ENCODE measurements around the gene KATNB1. TPM values are rescaled to one million over a fixed set of nuclear protein-coding genes. Genes with fewer than 3 reads are reported as not detected.

The KATNB1 gene
- total RNA-seq, 1 experiment from 2014 or later, result 8.1 TPM

DNA sequence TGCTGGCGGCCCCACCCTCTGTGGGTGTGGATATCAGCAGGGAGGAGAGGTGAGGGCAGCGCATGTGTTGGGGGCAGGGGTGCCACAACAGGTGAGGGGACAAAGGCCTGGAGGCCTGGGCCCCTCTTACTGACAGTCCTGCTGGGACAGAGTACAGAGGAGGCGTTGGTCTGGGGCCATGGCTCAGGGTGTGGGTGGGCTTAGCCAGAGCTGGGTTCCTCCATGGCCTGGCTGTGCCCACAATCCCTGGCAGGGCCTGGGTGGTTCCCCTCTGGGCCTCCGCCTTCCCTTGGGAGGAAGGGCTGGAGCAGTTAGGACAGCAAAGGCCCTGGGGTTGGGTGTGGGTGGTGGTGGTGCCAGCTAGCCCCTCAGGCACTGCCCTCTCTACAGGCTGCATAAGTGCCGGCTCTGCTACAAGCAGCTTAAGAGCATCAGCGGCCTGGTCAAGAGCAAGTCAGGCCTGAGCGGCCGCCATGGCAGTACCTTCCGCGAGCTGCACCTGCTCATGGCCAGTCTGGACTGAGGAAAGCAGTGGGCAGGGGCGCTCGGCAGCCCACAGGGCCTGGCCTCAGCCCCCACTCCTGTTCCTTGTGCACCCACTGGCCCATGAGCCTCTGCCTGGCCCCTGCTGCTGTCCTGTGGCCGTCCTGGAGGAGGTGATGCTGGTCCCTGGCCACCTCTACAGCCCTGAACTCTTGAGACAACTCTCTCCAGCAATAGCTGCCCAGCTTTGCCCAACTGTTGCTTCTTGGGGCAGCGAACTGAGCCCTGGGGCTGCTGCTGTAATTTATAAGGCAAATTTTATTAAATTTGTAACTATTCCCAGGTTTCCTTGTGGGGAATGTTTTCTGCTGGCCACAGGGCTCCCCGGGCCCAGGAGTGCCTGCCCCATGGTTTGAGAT lies 21.1 kb downstream of the KATNB1 start:
- ATAC-seq, result 0 out of 2 replicates have a peak, but pooled peaks have one; percentile 4
- Histone ChIP-seq H3K27ac (ENCODE audit: low read length) (no peak overlapping the region), H3K36me3 (ENCODE audit: control insufficient read depth, insufficient read depth, low read length) (no peaks in the 10 kb centered on the region), H3K27me3 (ENCODE audit: control insufficient read depth, insufficient read depth, low read length) (no peaks in the 10 kb centered on the region), H3K9me3 (ENCODE audit: control insufficient read depth, insufficient read depth, low read depth, low read length) (no peaks in the 10 kb centered on the region), H3K4me1 (ENCODE audit: control insufficient read depth, insufficient read depth, low read length) (no peaks in the 10 kb centered on the region), H3K4me3 (ENCODE audit: low read depth in 2 of 2, low read length in 2 of 2) (no peak overlapping the region)
- in situ Hi-C loops (cut with HindIII; ENCODE audit: low pct_unique_long_range_greater_than_20kb, low sequenced_read_pairs) (no loop called here), intact Hi-C loops (cut with micrococcal nuclease; ENCODE audit: unreplicated experiment) (loop anchor here (2.0 to 10.0 kb wide), 2 partner anchors 106 to 248 kb away; partner anchors contain the start of genes USB1 and ZNF319)
- DNase-seq (ENCODE audit: low read depth, low spot score), result no peak
- TF ChIP-seq REST (IDR thresholded peaks at IDR 0.05; ENCODE audit: insufficient read depth in 1 of 2, low read depth in 2 of 2, low read length in 1 of 2) (no peak), CTCF (IDR thresholded peaks at IDR 0.05) (no peak), TCF7L2 (IDR thresholded peaks at IDR 0.05; ENCODE audit: low read depth, low read length) (no peak), SIN3A (IDR thresholded peaks at IDR 0.05; ENCODE audit: borderline replicate concordance, insufficient read depth, low read depth, low read length) (no peak), POLR2AphosphoS5 (IDR thresholded peaks at IDR 0.05; ENCODE audit: low read depth, low read length) (no peak)
- CTCF ChIA-PET, result interaction anchor here (0.6 to 1.4 kb wide), 2 partner anchors 29 to 107 kb away, joined by 3 to 5 read pairs; no protein-coding TSS in a partner anchor
- BruUV-seq (replicated peaks), result no TSS peak
- POLR2A ChIA-PET, result no interaction called here

DNA sequence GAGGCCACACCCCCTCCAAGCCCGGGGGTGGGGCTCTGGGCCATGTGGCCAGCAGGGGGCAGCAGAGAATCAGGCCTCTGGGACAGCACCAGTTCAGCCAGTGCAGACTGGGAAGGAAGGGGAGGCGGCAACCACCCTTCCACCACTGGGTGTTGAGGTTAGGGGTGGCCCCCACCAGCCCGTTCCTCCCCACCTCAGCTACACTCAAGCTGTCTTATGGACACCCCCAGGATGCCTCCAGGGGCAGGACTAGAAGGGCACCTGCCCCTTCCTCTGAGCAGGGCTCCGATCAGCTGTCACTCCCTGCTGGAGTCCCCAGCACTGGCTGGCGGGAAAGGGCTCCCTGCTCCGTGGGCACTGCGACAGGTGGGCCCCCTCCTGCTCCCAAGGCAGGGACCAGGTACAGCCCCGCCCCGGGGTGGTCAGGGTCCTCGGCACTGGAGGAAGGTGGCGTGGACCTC lies 21.8 kb downstream of the KATNB1 start:
- H3K27ac ChIP-seq (ENCODE audit: low read length), result no peak overlapping the region
- no TSS peak for BruUV-seq (replicated peaks)
- intact Hi-C loops (cut with micrococcal nuclease; ENCODE audit: unreplicated experiment), result loop anchor here (2.0 to 10.0 kb wide), 2 partner anchors 105 to 247 kb away; partner anchors contain the start of genes USB1 and ZNF319
- ChIA-PET CTCF (interaction anchor here (1.4 kb wide), 1 partner anchor 106 kb away, joined by 3 read pairs; no protein-coding TSS in a partner anchor), POLR2A (no interaction called here)
- peak; percentile 90 for ATAC-seq
- DNase-seq (ENCODE audit: low read depth, low spot score), result no peak
- H3K36me3 ChIP-seq (ENCODE audit: control insufficient read depth, insufficient read depth, low read length), result no peaks in the 10 kb centered on the region
- H3K4me1 ChIP-seq (ENCODE audit: control insufficient read depth, insufficient read depth, low read length), result no peaks in the 10 kb centered on the region
- no peaks in the 10 kb centered on the region for H3K27me3 ChIP-seq (ENCODE audit: control insufficient read depth, insufficient read depth, low read length)
- no peak for TF ChIP-seq POLR2AphosphoS5 (IDR thresholded peaks at IDR 0.05; ENCODE audit: low read depth, low read length)
- TF ChIP-seq TCF7L2 (IDR thresholded peaks at IDR 0.05; ENCODE audit: low read depth, low read length), result no peak
- peak; percentile 94 for TF ChIP-seq CTCF (IDR thresholded peaks at IDR 0.05)
- no peak for TF ChIP-seq SIN3A (IDR thresholded peaks at IDR 0.05; ENCODE audit: borderline replicate concordance, insufficient read depth, low read depth, low read length)
- H3K4me3 ChIP-seq (ENCODE audit: low read depth in 2 of 2, low read length in 2 of 2), result no peak overlapping the region
- H3K9me3 ChIP-seq (ENCODE audit: control insufficient read depth, insufficient read depth, low read depth, low read length), result no peaks in the 10 kb centered on the region
- in situ Hi-C loops (cut with HindIII; ENCODE audit: low pct_unique_long_range_greater_than_20kb, low sequenced_read_pairs), result no loop called here
